Dedifferentiated amniotic fluid mesenchymal stem cell (primary cell): ENCODE results near the gene KLK1.

Source experiments
- DNase-seq: peaks from one replicate; pipeline ENCODE4 v3.0.0-alpha.2; 2016; ENCODE audit errors: extremely low spot score

The KLK1 gene

DNA sequence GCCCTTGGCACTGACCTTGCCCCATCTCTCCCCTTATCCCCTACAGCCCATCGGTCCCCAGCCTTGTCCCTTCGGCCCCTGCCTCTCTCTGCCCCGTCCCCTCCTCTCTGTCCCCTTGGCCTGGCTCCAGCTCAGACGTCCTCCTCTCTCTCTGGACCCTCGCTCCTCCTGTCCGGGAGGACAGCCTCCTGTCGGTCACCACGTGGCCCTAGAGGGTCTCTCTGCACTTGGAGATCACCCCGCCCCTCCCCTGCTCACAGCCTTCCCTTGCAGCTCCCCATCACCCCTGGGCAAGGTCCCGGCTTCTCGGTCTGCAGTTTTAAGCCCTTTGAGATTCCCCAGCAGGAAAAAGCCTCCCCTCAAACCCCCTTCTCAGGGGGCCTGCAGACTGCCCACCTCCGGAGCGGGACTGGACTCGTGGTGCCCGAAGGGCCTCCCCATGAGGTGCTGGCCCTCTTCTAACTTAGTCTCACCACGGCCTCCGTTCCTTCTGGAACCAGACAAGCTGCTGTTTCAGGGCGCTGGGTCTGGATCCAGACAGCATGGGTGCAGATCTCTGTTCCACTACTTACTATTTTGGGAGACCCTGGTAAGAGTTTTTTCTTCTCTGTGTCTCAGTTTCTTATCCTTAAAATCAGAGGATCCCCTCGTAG is 13.1 kb upstream of the KLK1 start:
- no peak for DNase-seq

DNA sequence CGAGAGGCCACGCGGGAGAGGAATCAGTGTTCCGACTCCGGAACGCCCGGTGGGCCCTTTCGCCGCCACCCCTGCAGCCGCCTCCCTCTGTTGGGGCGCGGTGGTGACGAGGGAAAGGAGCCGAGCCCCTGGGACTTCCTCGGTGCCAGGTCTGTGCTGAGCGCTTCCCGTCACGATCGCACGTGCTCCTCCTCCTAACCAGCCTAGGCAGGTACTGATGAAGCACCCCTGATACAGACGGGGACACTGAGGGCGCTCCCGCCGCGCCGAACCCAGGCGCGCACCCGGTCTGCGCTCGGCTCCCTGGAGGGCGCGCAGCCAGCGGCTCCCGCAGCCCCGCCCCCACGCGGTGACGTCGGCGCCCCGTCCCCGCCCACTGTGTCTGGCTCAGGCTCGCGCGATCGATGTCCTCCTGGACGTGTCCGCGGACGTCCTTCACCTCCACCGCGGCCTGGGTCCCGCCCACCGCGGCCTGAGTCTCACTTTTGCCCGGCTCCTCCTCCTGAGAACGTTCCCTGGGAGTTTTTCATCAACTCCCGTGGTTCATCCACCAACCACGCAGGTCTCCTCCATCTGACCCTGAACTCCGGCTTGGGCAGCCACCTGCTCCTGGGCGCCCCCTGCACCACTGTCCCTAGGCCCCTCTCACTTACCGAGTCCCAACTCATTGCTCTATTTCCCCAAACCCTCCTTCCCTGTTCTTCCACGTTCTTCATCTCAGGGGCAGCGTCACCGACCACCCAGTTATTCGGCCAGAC is 12.4 kb upstream of the KLK1 start:
- no peak for DNase-seq

DNA sequence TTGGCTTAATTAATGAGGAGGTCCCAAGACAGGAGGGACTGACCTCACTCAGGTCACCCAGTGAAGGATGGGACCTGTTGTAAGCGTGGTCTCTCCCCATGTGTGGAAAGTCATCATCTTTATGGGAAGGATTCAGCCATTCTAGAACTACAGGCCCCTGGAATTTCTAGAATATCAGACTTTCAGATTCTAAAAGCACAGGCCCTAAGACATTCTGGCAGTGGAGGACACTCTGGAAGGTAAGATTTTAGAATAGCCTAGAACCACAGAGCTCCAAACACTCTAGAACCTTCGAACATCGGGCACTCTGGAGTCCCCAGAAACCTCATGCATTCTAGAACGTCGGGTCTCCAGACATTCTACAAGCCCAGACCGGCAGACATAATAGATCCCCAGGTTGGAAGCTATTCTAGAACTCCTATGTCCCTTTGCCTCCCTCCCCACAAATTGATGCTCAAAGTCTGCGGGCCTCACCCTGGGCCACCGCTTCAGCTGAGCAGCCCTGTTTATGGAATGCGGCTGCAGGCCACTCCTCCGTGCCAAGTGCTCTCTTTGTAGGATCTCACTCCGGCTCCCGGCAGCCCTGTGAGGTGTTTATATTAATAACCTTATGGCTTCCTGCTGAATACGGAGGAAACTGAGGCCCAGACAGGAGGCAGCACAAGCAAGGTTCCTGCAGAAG is 11.7 kb upstream of the KLK1 start:
- DNase-seq: peak; percentile 11

DNA sequence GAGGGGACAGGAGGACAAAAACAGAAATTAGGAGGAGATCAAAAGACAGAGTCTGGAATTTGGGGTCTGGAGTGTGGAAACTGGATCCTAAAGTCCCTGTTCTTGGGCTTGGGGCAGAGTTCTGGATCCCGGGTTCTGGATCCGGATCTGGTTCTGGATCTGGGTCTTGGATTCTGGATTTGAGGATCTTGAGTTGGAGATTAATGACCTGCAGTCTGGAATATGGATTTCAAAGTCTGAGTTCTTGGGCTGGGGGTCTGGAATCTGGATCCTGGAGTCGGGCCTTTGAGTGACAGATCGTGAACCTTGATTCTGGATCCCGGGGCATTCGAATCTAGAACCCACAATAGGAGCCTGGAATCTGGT is 10.2 kb upstream of the KLK1 start:
- DNase-seq: peak; percentile 9

DNA sequence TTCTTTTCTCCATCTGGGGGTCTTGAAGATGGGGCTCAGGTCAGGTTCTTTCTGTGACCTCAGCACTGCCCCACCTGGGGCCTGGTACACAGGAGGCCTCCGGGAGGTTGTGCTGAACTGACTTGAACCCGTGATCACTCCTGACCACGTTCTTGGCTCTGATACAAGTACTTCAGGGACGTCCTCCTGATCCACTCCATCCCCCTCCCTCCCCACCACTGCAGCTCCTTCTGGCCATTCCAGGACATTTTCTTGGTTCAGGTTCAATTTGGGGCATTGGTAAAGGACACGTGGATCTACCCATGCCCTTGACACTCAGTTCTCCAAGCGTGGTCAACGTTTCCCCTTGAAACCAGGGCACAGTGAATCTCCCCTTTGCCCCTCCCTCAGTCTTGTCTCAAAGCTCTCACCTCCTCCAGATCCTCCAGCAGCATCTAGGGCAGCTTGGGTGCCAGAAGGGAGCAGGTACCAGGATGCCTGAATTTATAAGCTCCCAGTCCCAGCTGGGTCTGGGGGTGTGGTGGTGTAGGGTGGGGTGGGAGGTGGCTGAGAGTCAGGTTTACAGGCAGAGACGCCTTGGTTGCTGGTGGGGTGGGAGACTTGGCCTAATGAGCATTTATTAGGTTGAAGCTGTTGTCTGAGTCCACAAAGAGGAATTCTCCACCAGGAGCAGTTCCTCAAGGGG is 9.7 kb upstream of the KLK1 start, which contains the start of gene KLK15:
Gene KLK15, minus strand, starts transcription at position 458 of the 685 bp plus-strand sequence. CDS start 2,082 bp downstream, outside the sequence.
- peak; percentile 8 for DNase-seq

DNA sequence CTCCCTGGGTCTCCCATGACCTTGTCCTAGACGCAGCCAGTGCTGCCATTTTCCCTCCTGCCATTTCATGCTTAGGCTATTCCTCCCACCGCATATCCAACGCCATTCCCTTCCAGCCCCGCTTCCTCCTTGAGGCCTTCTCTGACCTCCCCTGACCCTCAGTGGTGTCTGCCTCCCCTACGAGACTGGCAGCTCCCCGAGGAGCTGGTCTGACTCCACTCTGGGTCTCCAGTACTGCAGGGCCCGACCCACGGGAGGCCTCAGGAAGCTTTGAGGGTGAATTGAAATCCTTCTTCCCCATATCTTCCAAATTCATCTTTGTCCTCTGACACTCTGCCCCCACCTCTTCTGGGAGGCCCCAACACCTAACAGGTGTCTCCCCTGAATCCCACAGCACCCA is 9.1 kb upstream of the KLK1 start:
- peak; percentile 7 for DNase-seq

DNA sequence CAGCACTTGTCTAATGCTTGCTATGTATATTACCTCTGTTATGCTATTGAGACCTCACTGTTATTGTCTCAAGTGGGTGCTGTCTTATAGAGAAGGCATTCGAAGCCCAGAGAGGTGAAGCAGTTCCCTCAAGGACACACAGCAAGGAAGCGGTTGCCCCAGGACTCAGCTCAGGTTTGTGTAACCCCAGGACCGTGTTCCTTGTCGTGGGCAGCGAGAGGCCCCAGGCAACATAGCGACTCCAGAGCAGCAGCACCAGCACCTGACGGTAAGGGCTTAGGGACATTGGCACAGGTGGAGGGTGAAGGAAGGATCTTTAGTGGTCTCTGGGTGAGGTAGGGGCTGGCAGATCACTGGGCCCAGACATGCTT is 7.4 kb upstream of the KLK1 start:
- DNase-seq: peak; percentile 4

DNA sequence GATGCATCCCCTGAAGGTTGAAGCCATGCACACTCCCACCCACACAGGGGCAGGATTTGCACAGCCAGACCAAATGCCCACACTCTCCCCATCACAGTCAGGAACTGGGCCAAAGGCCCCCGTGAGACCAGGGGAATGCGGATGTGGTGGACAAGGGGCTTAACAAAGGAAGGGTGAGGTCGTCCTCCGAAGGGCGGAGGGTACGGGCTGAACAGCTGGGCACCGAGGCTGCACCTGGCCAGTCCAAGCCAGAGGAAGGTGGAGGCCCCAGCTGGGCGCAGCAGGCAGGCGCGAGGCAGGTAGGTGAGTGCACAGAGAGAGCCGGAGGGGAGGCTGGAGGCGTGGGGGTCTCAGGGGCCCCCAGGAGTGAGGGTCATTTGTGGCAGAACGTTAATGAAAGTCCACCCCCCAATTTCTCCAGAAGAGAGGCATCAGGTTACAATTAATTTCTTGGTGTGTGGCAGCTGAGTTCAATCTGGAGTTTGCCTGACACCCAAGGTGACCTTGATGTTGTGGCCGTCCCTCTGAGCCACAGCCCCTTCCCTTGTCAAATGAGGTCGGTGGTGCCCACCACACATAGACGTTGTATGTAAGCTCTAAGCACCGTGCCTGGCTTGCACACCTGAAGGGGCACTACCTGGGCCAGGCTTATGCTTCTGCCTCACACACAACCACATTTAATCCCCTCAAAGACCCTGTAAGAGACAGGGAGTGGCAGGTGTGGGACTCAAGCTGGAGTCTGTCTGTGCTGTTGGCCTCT is 6.9 kb upstream of the KLK1 start:
- peak; percentile 12 for DNase-seq

DNA sequence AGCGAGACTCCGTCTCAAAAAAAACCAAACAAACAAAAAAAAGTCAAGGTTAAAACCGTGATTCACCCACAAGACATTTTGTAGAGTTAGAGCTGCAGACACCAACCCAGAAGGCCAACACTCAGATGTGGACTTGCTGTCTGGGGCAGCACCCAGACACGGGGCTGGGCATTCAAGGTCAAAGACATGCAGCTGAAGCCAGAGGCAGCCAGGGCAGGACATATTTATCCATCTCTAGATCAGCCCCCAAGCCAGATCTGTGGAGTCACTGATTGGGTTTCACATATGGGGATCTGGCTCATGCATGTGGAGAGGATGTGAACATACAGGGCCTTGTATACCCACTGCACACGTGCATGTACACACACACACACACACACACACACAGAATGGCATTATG is 6.2 kb upstream of the KLK1 start:
- DNase-seq: no peak

DNA sequence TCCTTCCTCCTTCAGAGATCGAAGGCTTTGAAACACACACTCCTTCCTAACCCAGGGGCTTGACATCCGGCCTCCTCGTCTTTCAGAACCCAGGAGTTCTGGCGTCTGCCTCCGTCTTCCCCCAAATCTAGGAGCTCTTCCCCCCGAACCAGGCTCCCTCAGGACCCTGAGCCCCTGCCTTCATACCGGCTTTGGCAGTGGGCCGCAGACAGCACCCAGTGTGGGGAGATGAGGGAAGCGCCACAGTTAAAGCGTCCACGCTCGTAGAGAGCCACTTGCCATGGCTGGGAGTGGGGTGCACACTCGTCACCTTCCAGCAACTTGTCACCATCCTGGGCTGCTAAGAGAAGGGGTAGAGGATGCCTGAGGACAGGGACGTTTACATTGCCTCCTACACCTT is 3.9 kb upstream of the KLK1 start:
- DNase-seq: no peak

DNA sequence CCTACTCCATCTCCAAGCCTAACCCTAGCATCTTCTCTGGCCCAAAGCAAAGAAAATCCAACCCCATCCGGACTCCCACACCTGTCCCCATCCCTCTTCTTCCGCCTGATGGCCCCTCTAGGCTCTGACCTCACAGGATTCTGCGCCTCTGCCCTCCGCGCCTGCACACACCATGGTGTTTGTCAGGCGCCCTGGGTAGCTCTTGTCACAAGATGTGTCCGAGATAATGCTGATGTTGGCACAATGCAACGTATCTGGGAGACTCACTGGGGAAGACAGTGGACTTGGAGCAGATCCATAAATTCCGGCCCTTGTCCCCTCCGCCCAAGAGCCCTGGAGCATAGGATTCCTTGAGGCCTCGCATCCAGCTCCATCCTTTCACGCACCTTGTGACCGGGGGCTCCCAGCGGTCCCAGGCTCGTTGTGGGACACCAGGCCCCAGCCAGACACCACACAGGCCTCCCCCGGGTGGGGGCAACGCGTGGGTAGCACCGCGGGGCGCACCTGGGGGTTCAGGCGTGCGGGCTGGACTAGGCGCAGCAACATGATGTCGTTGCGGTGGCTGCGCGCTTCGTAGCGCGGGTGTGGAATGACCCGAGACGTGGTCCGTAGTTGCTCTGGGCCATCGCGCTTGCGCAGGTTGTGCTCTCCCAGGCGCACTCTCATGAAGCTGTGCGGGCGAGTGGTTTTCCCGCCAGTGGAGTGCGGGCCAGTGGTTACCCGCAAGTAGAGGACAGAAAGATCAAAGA is 3.1 kb upstream of the KLK1 start:
- DNase-seq: peak; percentile 13

DNA sequence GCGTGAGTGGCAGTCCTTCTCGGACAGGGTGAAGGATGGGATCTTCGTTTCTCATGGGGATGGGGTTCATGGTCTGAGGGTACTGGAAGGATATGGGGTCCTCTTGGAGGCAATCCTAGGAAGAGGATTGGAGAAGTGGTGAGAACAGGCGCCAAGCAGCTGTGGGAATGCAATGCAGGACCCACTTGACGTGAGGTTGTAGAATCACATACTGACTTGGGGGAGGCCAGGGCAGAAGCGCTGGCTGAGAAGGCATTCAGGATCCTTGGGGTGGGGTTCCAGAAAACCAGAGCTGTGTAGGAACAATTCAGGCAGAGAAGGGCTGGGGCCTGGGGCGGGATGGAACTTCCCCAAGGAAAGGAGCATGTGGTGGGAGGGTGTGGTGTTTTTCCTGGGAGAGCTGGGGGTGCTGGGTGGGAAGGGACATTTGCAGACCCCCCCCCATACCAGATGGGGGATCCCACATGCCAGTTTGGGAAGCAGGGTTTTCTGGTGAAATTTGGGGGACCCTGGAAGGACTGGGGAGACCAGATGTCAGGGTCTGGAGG is 852 bp downstream of the KLK1 start:
- DNase-seq: peak; percentile 6

DNA sequence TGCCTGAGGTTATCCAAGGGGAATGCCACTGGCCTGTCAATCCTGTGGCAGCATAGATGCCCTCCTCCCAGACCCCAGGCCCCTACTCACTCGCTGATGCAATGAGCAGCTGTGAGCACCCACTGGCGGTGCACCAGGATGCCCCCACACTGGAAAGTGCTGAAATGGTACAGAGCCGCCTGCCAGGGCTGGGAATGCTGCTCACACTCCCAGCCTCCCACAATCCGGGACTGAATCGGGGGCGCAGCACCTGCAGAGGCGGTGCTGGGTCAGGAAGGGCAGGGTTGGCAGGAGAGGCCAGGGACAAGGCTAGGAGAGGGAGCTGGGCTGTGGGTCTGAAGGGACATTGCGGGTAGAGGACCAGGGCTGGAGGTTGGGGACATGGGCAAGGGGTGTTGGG is 2.0 kb downstream of the KLK1 start:
- no peak for DNase-seq

DNA sequence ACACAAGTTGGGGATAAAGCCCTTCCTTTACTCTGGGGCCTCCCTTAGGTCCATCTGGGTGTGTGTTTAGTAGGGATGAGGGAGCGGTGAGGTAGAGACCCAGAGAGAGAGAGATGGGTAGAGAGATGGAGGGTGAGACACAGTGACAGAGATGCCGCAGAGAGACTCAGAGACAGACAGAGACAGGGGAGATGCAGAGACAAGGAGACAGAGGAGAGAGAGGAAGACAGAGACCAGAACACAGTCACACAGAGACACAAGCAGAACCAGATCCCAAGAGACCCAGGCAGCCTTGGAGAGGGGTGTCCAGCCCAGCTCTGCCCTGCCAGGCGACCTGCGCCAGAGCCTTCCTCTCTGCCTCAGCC is 2.4 kb downstream of the KLK1 start:
- DNase-seq: no peak

DNA sequence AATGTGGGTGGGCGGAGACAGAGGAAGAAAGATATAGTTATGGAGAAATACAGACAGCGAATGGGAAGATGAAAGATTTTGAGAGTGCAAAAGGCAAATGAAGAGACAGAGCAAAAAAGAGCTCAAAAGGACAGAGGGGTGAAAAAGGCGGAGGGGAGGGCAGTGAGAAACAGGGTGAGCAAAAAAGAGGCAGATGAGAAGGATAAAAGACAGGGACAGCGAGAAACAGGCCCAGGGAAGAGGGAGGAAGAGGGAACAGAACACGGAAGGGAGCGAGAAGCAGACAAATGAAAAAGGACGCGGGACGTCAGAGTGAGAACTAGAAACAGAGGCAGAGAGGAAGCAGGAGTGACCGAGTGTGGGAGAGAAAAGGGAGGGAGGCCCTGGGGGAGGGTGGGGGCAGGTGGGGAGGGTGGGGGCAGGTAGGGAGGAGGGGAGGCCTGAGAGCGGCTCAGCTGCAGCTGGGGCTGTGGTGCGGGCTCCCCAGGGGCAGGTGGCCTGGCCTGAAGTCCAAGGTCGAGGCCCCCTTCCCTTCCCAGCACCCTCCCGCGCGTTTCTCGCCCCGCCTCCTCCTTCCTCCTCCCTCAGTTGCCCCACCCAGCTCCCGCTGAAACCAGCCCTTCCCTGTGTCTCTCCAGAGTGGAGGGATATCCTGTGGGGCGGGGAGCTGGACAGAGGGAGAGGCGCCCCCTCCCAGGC is 2.9 kb downstream of the KLK1 start:
- DNase-seq: no peak

DNA sequence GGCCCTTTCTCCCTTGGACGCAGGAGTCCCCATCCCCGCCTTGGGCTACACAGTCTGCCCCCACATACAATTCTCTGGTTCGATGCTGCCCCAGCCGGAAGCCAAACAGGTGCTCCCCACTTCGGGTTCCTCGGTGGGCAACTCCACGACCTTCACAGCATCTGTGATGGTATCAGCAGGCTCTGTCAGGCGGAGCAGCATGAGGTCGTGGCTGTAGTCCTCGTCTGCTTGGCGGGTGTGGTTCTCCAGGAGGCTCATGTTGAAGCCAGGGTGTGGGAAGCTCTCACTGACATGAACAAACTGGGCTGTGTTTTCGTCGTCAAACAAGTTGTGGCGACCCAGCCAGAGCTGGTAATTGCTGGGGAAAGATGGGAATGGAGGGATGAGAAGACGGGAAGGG is 3.5 kb downstream of the KLK1 start:
- DNase-seq: no peak

DNA sequence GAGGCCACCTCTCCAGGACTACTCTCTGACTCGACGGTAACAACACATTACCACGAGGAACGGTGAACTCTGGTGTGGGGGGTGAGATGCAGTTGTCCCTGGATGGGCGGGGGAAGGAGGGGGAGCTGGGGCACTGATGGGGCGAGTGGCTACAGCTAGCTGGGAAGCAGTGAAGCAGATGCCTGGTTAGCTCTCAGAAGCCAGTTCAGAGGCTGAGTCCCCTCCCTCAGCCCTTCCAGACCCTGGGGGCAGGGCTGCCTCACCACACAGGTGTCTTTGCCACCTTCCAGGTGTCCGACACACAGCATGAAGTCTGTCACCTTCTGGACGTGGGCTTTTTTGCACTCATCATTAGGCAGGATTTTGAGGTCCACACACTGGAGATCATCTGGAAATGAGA is 4.0 kb downstream of the KLK1 start:
- no peak for DNase-seq

DNA sequence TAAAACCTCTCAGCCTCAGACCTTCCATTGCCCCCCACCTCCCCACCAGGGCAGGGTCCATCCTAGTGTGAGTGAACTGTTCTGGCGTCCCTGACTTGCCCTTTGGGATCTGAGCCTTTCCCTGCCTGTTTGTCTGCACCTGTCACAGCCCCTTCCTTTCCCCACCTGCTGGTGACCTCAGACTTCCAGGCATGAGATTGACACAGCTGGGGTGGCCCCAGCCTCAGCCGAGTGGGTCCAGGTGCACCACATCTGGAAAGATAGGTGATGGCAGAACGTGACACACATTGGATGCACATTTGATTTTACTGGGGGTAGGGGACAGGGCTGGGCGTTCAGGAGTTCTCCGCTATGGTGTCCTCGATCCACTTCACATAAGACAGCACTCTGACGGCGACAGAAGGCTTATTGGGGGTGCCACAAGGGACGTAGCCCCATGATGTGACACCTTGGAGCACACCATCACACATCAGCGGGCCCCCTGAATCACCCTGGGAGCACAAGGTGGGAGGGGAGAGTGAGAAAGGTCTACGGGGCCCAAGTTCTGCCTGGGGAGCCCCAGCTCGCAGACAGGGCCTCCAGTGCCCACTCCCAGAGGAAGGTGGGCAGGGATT is 4.6 kb downstream of the KLK1 start:
- no peak for DNase-seq

DNA sequence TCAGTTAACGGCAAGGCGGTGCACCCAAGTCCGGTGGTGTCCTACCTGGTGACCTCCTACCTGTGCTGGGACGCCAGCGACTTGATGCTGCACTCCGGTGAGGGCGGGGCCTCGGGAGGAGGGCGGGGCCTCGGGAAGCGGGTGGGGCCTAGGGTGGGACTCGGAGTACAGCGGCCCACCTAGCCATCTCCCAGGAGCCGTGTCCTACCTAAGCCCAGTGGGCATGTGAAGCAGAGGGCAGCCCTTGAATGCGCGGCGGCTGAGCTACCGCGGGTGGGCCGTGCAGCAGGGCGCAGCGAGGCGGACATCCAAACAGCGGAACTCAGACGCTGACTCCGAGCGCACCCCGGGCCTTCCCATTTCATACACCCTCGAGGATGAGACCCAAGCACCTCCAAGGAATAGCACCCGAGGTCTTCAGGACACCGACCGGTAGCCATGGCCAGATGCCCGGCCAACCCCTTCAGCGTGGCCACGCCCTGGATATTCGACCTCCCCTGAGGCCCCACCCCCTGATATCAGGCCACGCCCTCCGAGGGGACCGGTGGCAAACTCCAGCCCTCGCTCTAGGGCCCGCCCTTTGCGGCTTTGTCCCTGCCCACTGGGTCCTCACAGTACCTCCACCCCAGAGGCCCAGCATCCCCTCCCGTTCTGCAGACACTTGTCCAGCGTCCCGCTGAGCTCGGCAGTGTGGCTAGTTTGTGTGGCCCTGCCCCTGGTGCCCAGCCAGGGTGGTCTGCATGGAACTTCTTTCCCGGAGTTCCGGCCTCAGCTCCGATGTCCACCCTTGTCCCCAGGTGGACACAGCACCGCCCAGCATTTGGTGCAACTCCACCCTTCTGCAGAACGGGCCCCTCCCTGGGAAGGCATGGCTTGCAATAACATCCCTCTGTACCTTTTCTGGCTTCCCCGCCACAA is 5.4 kb downstream of the KLK1 start:
- no peak for DNase-seq
